ENCODE measurements around the gene TEP1. TPM values are rescaled to one million over a fixed set of nuclear protein-coding genes. Genes with fewer than 3 reads are reported as not detected.
"Not testable (repeated sequence)": the region's sequence is repeated elsewhere in the genome, so short reads cannot be mapped to it uniquely, and the experiment has no call there.

Gene TEP1
- total RNA-seq, 1 donor from 2014 or later, result 17.5 TPM

DNA sequence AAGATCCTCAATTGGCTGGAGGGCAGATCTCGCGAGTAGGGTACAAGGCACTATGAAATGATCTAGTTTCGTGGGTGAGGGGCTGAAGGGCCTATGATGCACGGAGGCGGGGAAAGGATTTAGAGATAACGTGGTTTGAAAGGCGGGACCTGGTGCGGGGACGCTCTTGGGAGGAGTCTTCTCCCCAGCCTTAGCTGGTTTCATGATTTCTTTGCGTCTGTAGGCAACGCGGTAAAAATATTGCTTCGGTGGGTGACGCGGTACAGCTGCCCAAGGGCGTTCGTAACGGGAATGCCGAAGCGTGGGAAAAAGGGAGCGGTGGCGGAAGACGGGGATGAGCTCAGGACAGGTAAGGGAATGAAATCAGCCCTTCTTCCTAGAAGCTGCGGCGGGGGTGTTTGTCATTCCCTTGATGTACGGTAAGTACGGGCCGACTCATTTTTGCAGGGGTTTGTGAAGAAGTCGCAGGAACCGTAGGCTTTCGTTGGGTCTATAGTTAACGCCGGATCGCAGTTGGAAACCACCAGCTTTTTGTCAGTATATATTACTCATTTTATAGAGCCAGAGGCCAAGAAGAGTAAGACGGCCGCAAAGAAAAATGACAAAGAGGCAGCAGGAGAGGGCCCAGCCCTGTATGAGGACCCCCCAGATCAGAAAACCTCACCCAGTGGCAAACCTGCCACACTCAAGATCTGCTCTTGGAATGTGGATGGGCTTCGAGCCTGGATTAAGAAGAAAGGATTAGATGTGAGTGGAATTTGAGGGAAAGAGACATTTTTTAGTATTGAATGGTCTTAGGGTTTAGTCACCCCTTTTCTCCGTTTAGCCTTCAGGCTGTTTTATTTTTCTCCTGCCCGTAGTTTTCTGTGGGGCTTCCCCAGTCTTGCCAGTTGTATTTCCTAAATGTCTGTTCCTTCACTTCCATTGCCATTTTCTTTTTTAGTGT lies 42.3 kb upstream of the TEP1 start:
- peak; percentile 65 for DNase-seq (ENCODE audit: low read depth)
- TF ChIP-seq CTCF (conservative IDR thresholded peaks at IDR 0.05; ENCODE audit: low read depth, low read length), result no peak

GRCh38 chr14:20454516-20455354 lies 41.4 kb upstream of the TEP1 start, which contains the start of the genes APEX1 and OSGEP:
Gene APEX1 (plus strand): TSS chr14:20455226. CDS start chr14:20455646, 420 bp downstream.
Gene OSGEP (minus strand): TSS chr14:20454812. CDS start chr14:20454683, 129 bp downstream.
- TF ChIP-seq CTCF (conservative IDR thresholded peaks at IDR 0.05; ENCODE audit: low read depth, low read length), result no peak
- DNase-seq (ENCODE audit: low read depth), result peak; percentile 92
- H3K4me3 ChIP-seq (ENCODE audit: low read depth, low read length), result peak within 1 kb of the TSS; percentile 78

More for the DNA sequence above, 42.3 kb upstream of the TEP1 start:
- H3K4me3 ChIP-seq (ENCODE audit: low read depth, low read length), result peak overlapping the region; percentile 78

GRCh38 chr14:20452831-20453230 lies 39.5 kb upstream of the TEP1 start:
- not testable (repeated sequence) for DNase-seq (ENCODE audit: low read depth); H3K4me3 ChIP-seq (ENCODE audit: low read depth, low read length)

DNA sequence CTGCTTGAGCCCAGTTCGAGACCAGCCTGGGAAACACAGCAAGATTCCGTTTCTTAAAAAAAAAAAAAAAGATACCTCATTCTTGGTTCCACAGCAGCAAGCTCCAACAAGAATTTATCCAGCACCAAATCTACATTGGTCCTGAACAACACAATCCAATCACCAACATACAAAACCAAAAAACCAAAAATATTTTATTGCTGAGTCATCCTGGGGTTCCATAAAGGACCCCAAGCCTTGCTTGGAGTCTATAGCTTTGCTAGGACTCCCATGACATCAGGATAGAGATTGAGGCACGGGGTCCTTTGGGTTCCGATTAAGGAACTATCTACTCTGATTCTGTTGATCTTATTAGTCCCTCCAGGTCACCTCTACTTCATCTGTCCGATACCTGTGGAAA lies 33.6 kb upstream of the TEP1 start:
- H3K4me3 ChIP-seq (ENCODE audit: low read depth, low read length), result no peak overlapping the region
- TF ChIP-seq CTCF (conservative IDR thresholded peaks at IDR 0.05; ENCODE audit: low read depth, low read length), result no peak
- no peak for DNase-seq (ENCODE audit: low read depth)

- H3K4me3 ChIP-seq (ENCODE audit: low read depth, low read length); DNase-seq (ENCODE audit: low read depth): not testable (repeated sequence)
Observed at GRCh38 chr14:20443650-20444049, 30.3 kb upstream of the TEP1 start.

DNA sequence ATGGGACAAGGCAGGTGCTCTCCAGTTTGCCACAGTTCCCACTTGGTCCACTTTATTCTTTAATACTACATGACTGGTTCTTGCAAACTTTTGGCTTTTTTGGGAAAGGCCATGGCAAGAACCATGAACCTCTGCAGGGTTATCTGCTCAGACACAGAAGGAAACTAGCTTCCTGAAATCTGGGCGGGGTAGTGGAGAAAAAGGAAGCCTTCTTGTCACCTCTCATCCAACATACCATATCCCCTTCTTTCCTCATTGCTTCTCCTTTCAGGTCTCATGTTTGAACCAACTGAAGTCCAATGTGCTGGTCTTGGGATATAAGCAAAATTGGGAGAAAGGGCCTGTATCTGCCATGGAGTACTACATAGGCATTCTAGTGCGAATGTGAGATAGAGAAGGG lies 28.2 kb upstream of the TEP1 start:
- no peak overlapping the region for H3K4me3 ChIP-seq (ENCODE audit: low read depth, low read length)
- no peak for DNase-seq (ENCODE audit: low read depth)
- TF ChIP-seq CTCF (conservative IDR thresholded peaks at IDR 0.05; ENCODE audit: low read depth, low read length), result no peak

- no peak for DNase-seq (ENCODE audit: low read depth)
- H3K4me3 ChIP-seq (ENCODE audit: low read depth, low read length), result no peak overlapping the region
- TF ChIP-seq CTCF (conservative IDR thresholded peaks at IDR 0.05; ENCODE audit: low read depth, low read length), result peak; percentile 4
Observed at GRCh38 chr14:20440882-20441281, 27.6 kb upstream of the TEP1 start.

Measured in epithelial cell of proximal tubule (primary cell).